ENCODE results near the gene PNPLA7.

DNA sequence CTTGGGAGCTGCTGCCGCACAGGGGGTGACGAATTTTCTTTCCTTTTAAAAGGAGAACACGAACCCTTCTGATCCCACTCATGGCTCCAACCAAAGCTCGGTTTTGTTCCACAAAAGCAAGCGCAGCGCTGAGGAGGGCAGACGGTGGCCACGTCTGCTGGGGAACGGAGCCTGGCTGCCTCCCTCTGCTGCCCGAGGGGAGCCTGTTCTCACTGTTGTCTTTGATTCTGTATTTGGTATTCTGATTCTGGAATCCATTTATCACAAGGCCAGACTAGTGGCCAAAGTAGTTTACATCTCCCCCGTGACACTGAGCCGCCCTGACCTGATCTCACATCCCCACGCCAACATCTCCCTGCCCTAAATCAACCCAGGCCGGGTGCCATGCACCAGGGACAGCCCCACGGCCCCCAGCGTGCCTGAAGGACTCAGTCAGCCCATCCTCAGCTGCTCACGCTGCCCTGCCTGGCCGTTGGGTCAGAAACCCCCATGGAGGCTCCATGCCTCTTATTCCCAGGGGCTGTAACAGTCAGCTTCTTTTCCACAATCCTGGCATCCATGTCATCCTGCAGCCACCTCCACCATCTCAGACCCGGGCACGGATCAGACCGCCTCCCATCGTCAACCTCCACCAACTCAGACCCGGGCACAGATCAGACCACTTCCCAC lies 84.3 kb downstream of the PNPLA7 start:
- TF ChIP-seq, protein P1, sequence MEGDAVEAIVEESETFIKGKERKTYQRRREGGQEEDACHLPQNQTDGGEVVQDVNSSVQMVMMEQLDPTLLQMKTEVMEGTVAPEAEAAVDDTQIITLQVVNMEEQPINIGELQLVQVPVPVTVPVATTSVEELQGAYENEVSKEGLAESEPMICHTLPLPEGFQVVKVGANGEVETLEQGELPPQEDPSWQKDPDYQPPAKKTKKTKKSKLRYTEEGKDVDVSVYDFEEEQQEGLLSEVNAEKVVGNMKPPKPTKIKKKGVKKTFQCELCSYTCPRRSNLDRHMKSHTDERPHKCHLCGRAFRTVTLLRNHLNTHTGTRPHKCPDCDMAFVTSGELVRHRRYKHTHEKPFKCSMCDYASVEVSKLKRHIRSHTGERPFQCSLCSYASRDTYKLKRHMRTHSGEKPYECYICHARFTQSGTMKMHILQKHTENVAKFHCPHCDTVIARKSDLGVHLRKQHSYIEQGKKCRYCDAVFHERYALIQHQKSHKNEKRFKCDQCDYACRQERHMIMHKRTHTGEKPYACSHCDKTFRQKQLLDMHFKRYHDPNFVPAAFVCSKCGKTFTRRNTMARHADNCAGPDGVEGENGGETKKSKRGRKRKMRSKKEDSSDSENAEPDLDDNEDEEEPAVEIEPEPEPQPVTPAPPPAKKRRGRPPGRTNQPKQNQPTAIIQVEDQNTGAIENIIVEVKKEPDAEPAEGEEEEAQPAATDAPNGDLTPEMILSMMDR (IDR thresholded peaks at IDR 0.05): no peak
- no peak for TF ChIP-seq POLR2A (IDR thresholded peaks at IDR 0.05)
